HG02973 (cell line): ENCODE data around the gene NDUFAF8.
"Not testable (repeated sequence)": the region's sequence is repeated elsewhere in the genome, so short reads cannot be mapped to it uniquely, and the experiment has no call there.

ENCODE experiments used
- ATAC-seq: cut with Tn5 transposase; IDR thresholded peaks from one replicate; pipeline ENCODE4 v1.9.1; 2021; ENCODE audit warnings: moderate library complexity; ENCODE audit not compliant: unreplicated experiment

Gene NDUFAF8

DNA sequence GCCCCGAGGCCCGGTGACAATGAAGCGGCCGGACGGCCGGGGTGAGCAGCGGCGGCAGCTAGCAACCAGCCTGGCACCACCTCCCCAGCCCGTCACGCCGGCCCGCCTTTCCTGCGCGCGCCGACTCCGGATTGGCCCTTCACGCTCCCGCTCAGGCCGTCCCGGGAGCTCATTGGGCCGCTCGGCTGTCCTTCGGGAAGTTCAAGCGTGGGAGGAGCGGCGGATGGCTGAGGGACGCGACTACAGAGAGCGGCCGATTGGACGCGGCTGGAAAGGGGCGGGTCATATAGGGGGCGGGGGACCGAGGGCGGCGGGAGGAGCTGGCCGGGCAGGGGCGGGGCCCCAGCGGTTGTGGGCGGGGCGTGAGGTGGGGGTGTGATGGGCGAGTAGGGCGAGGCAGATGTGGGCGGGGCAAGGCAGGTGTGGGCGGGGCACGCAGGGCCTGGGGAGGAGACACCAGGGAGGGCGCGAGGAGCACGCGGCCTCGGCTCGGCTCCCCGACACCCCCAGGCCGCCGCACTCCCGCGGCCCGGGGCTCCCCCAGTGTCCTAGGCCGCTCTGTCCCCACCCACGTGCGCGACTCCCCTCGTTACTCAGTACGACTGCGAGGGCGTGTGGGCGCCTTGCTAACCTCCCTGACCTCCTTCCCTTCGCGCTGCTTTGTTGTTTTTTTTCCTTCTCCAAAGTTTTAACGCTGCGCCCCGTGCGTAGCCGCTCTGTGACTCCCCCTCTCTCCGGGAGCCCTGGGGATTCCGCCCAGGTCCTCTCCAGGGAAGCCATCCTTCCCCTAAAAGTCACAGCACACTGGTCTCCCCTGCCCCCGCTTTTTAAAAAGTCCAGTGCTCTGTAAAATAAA, 16.0 kb upstream of the NDUFAF8 start, which contains the start of gene CEP131:
CEP131 (minus strand) TSS at position 60 of the 856 bp plus-strand sequence. CDS start 2,909 bp downstream, outside the sequence.
- peak; percentile 90 for ATAC-seq

DNA sequence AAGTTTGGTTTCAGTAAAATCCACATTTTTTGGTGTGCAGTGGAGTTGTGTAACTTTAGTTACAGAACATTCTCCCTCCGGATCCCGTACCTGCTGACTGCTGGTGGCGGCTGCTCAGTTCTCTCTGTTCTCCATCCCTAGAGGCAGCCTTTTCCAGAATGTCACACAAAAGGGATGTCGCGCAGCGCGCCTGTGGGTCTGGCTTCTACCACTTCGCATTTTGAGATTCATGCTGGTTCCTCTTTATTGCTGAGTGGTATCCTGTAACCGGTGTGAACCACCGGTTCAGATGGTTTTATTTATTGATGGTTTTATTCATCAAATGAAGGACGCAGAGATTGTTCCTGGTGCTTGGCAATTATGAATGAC, 15.4 kb upstream of the NDUFAF8 start:
- no peak for ATAC-seq

DNA sequence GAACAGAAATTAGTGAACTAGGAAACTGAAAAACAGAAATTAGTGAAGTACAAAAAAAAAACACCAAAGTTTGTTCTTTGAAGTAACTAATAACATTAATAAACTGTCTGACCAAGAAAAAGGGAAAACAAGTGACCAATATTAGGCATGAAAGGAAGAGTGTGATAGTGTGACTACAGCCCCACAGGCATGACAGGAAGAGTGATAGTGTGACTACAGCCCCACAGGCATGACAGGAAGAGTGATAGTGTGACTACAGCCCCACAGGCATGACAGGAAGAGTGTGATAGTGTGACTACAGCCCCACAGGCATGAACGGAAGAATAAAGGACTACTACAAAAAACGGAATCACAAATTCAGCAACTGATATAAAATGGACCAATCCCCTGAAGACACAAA, 11.5 kb upstream of the NDUFAF8 start:
- ATAC-seq: not testable (repeated sequence)

DNA sequence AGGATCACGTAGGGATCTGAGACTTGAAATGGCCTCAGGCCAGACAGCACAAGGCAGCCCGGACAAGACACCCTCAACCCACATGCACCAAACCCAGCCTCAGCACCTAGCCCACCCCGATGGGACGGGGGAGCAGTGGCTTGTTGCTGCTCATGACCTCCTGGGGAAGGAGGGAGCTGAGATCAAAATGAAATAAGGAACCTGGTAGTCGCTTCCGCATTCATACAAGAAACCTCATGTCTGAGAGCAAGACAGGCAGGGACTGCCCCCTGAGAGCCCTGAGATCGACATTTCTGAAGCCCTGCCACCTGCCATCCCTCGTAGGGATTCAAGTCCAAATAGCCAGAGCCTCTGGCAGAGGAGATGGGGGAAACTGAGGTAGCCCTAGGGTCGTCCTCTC, 10.7 kb upstream of the NDUFAF8 start:
- no peak for ATAC-seq

DNA sequence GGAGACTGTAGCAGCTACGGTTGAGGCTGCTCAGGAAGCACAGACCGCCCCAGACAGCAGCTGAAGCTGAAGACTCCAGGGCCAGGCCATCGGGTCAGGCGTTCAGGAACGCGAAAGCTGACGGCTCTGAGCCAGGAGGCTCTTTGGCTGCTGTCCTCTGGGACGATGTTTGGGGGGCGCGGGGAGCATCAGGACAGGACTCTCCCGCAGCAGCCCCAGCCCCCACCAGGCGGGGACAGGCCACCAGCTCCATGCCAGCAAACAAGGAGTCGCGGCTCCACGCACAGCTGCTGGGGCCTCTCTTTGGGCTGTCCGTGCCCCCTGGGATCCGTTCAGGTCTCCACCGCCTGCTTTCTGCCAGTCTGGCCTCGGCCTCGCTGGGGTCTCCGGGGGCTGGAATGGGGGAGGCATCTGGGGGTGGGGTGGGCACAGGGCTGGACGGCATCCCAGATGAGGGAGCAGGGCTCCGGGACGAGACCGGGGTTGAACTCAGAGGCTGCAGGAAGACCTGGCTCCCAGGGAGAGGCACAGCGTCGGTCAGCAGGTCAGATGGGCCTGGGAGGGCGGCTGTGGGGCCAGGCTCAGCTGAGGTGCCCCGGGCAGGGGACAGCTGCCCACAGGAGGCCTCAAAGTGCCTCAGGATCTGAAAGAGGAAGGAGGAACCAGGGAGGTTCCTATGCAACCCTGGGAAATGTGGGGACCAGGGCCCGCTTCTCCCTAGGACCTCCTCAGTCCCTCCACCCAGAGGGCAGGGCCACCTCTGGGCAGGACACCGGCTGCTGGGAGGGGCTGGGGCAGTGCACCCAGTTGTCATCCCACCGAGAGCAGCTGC, 10.1 kb upstream of the NDUFAF8 start:
- no peak for ATAC-seq

DNA sequence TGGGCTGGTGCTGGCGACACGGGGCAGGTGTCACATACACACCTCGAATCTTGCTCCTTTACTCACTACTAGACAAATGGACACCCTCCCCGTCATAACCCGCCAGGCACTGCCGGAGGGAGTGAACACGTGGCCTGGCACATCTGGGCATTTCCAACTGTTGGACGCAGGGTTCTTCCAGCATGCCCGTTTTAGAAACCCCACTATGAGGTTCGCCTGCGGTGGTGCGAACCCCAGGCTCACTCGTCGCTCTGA, 9.5 kb upstream of the NDUFAF8 start:
- no peak for ATAC-seq

DNA sequence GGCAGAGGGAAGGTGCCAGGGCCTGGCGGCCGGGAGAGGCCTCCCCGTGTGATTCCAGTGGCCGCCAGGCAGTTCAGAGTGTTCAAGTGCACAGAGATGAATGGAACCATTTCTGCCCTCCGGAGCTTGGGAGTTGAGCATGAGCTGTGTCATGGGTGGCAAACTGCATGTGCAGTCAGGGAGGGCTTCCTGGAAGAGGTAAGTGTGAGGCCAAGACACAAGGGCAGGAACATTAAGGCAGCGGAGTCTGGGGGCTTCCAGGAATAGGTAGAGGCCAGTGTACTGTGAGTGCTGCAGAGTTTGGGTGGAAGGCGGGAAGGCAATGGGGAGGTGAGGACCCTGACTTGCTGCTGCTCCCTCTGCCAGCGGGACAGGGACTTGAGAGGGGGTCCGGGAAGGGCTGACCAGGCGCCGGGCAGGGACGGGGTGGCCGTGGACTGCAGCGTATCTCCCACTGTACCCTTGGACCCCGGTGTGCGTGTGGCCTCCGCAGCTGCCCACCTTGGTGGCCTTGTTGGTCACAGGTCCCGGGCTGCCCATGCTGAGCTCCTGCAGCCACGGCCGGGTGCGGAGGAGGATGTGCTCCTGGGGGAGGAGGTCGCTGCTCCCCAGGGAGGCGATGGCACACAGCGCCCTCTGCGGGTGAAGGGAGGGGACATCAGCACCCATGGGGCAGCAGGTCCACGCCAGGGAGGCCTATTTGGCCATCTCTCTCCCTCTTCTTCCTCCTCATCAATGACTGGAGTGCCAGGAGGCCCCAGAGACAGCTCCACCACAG, 8.9 kb upstream of the NDUFAF8 start:
- ATAC-seq: no peak

DNA sequence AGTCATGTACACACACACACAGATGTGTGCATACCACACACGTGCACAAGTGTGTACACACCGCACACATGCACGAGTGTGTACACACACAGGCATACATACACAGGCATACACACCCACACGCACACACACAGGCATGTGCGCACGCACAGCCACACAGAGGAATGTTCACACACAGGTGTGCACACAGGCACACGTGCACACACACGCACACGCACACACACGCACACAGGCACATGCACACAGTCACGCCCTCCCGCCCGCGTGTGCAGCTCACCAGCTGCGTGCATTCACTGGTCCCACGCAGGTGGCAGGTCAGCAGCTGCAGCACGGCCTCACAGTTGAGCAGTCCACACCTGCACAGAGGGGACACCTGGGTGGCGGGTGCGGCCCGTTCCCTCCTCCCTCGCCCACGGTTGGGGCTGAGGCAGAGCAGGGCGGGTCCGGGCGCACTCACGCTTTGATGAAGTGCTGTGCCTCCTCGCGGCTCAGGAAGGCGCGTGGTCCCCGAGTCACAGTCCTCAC, 7.9 kb upstream of the NDUFAF8 start:
- no peak for ATAC-seq

DNA sequence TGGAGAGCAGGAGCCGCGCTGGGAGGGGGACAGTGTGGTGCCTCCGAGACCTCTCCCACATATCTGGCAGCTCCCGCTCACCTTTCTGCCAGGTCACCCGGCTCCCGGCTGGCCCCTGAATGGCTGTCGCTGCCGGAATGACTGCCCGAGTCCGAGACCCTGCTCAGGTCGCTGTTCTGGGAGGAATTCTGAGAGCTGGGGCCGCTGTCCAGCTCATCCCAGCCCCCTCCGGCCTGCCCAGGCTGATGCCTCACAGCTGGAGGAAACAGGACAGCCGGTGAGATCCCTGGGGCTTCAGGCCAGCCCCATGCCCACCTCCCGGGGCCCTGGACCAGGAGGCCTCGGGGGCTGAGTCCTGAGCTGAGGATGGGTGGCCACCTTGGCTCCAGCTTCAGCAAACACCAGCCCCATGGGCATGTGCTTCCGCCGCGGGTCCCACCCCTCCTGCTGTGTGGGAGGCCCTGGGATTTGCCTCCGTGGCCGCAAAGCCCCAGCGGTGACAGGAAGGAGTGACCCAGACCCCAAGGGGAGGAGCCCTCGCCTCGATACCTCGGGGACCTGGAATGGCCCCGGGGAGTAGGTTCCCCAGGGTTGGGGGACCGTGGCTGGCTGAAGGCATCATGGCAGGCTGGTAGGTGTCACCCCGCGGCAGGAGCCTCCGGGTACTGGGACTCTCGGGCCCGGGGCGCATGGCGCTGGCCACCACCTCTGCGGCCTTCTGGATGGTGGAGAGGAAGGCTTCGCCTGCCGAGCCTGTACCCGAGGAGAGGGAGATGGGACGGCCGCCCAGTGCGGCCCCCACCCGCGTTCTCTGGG, 7.1 kb upstream of the NDUFAF8 start:
- no peak for ATAC-seq

DNA sequence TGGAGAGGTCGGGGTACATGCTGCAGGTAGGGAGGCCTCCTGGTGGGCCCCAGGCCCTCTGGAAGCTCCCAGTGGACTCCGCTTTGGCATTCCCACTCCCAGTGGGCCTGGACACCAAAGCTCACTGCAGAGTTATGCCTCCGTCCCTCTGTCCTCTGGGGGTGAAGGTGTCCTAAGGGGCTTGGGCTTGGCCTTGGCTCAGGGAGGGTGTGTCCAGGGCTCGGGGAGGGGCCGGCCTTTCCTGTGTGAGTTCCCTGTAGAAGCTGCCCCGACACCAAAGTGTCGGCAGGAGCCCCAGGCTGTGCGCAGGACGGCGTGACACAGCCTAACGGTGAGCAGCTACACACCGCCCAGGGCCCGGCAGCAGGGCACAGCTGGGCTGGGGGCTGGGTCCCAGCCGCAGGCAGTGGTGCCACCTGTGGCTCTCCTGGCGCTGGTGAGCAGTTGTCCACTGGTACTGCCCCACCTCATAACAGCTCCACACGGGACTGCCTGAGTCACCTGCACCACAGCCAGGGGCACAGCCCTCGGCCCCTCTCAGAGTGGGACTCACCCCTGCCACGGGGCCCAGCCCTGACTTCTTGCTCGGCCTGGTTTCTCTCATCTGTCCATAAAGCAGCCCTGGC, 6.4 kb upstream of the NDUFAF8 start:
- ATAC-seq: no peak

DNA sequence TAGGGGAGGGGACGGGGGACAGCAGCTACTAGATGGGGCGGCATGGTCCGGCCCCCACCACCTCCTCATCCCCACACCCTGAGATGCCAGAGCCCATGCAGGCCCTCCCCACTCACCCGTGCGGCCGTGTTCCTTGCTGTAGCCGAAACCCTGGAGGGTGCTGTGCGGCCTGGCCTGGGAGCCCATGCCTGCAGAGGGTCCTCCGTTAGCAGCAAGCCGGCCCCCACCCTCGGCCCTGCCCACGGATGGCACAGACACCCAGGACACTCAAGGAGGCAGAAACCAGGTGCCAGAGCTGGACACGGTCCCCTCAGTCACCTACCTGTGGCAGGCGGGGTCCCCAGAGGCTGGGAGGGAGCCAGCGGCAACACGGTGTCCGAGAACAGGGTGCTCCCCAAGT, 5.8 kb upstream of the NDUFAF8 start:
- no peak for ATAC-seq

DNA sequence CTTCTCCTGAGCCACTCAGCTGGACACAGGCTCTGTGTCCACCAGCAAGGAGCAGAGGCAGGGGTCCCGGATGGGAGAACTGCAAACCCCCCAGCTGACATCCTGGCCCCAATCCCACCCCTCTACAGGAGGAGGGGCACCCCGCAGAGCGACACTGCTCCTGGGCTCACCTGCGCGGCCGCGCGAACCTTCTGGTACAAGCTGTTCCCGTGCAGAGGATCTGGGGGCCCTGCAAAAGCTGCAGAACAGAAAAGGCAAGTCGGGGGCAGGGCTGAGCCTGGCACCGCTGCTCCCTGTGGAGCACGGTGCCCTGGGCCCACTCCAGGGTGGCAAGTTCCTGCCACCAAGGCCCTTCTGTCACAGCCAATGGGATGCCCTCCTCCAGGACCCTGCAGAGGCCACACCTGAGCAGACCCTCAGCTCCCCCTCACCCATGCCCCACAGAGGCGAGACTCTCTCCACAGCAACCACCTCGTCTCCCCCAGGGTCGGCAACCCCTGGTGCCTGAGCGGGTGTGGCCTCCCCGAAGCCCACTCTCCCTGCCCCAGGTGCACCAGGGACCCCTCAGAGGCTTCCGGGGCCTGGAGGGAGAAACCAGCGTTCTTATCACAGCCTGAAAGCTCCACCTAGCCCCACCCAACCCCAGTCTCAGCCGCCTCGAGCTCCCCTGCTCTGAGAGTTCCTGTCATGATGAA, 5.2 kb upstream of the NDUFAF8 start:
- ATAC-seq: no peak

DNA sequence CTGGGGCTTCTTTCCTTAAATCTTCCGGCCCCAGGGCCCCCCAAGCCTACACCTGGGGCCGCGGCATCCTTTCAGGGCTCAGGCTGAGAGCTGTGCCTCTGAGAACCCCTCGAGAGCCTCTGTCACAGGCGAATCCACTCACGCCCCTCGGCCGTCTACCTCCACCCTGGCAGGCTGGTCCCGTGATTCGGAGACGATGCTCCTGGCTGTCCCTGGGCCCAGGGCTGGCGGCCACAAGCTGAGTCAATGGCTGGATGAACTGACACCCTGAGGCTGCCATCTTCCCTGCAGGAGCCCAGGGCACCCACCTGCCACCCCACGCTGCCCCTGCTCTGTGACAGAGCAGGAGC, 4.6 kb upstream of the NDUFAF8 start:
- ATAC-seq: no peak

DNA sequence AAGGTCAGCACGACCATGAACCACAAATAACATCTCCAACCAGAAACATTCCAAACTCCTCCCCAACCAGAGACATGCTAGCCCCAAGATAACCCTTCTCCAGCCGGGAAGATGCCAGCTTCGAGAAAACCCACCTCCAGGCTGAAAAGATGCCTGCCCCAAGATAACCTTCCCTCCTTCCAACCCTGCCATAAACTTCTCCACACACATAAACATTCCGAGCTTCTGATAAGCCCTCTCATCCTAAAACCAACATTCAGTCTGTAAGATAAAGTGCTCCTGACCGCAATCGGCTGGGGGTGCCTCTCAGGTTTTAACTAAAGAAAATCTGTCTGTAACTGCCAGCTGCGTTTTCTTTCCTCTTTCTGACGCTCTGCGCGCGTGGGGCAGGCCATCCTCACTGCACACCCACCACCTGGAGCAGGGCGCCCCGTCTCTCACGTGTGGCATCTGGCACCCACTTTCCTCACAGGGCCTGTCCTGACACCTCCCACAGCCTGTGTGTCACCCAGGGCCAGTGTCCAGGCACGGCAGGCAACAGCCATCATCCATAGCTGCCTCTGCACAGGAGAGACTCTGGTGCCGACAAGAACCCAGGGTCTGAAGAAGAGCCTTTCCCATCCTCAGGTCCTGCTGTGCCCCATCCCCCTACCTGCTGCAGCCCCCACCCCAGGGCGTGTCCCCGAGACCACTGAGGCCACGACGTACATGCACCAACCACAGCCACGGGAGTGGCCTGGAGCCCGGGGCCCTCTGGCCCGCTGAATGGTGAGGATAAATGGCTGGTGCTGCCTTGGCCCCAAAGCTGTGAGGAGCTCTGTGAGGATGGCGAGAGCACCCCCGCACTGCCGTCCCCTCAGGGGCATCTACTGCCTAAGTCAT, 3.9 kb upstream of the NDUFAF8 start:
- no peak for ATAC-seq

DNA sequence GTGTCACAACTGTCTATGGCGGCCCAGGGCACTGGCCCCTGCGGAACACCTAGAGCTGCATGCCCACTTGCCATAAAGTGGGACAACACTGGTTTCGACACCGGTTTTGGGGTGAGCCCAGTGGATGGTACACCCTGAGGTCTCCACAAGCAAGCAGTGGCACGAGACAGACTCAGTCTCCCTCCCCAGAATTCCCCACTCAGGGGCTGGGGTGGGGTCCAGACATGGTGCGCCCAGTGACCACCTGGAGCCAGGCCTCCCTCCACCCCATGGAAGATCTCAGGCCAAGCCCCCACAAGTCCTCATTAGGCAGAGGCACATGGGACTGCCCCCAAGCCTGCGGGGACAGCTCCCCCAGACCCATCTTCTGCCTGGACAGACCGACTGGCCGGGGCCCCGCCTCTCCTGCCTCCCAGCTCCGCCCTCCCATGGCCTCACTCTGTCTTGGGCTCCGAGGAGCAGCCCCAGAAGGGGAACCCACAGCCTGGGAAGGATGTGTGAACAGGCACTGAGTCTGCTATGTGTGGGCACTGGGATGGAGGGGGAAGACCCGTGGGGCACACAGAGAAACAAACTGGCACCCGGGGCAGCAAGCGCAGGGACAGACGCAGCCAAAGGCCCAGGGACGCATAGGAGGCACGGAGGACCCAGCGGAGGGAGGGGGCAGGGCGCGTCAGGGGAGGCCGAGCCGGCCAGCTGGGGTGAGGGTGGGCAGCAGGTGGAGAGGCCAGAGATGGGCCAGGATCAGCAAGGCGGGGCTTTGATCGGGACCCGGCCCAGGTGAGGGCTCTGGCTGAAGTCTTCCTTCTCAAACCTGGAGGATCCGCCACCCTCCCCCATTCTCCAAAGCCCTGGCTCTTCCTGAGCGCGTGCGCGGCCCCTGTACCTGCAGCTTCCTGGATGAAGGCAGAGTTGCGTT, 3.0 kb upstream of the NDUFAF8 start:
- ATAC-seq: no peak

DNA sequence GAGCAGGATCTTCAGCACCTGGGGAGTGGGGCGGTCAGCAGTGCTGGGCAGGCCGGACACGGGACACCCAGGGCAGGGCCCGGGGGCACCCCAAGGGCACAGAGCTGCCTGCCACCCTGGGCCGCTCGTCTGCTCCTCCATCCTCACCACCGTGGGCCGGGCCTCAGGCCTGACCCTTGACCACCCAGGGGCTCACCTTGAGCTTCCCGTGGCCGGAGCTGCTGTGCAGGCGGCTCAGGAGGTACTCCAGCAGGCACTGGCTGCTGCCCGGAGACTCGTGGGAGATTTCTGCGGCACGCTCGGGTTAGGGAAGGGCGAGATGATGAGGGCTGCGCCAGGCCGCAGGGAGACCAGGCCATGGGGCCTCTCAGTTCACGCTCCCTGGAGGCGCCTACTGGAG, 2.3 kb upstream of the NDUFAF8 start:
- no peak for ATAC-seq
